DMS79 (cell line): ENCODE measurements around the gene CCDC8.
"Not testable (repeated sequence)": the region's sequence is repeated elsewhere in the genome, so short reads cannot be mapped to it uniquely, and the experiment has no call there.

Experiments
- DNase-seq: peaks from one replicate; lab custom pipeline; 2025; lab: John Stamatoyannopoulos, UW

CCDC8 gene

DNA sequence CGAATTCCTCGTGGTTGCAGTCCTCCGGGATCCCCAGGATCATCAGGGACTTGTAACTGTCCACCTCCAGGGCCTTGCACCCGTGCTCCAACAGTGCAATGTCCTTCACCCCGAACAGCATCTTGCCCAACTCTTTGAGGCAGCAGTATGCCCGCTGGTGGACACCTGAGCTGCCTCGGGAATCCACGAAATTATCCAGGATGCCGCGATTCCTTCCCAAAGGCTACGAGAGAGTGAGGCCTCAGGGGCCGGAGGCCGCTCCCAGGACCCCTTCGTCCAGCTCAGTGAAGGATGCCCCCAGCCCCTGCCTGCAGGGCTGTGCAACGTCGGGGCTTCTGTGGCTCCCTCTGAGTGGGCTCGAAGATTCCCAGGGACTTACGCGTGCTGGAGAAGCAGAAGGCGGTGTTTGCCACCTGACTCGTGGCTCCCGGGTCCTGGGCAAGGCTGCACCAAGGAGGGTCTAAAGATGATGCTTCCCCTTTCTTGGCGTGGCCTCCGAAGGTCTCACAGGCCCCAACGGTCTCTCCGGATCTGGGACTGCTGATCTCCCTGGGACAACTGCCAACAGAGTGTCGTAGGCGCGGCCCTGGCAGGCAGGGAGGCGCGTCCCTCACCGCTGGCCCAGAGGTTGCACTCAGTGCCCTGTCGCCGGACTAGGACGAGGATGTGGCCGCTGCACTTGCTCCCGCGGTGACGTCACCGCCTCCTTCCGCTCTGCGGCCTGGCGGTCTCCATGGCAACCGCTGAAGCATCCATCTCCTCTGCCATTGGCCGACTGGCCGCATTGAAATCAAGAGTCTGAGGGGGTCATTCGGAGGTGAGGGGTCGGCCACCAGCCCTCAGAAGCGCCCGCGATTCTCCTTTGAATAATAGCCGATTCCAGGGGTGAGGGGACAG lies 15.1 kb upstream of the CCDC8 start, which contains the start of gene PNMA8C:
PNMA8C (minus strand) TSS at position 698 of the 897 bp plus-strand sequence; CDS start at position 121, 577 bp downstream.
- DNase-seq = peak; percentile 35

DNA sequence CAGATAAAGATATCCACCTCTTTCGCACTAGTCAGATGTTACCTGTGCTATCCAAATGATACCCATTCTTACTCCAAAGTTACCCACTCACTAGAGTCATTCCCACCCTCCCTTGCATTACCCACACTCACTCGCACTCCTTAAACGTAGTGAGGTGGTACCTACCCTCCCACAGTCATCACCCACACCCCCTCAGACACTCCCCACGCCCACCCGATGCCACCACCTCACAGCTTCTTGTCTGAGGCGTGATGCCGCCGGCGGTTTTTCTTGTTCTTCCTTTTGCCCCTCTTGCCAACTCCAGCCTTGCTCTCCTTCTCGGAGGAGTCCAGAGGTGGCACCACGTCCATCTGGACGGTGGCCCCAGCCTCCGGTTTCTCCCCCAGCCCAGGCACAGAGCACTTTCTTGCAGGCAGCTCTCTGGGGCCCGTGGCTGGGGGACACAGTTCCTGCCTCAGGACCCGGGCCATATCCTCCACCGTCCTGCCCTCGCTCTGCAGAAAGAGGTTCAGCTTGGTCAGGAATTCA lies 14.2 kb upstream of the CCDC8 start:
- DNase-seq = no peak

DNA sequence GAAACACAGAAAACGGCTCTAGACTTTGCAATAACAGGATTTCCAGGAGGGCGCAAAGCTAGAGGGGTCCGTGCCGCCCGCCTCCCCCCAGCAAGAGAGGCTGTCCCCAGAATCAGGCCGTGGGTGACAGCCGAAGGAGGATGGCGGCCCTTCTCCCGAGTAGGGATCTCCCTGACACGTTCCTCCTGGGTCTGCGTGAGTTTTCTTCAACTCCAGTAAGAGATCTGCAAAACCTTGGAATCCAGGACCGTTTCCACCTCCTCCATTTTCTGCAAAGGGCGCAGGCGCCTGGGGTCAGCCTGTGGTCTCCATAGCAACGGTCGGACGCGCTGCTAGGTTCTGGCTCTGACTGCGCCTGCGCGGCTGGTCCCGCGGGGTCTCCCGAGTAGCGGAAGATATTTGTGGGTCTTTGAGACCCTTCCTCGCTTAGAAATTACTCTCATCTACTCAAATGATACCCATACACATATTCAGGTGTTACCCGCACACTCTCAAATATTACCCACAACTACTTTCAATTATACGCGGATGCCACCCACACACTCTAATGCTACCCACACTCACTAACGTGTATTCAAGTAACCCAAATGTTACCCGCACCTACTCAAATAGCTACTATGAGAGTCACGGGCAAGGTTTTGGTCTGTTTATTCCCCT lies 13.3 kb upstream of the CCDC8 start:
- DNase-seq = peak; percentile 67

DNA sequence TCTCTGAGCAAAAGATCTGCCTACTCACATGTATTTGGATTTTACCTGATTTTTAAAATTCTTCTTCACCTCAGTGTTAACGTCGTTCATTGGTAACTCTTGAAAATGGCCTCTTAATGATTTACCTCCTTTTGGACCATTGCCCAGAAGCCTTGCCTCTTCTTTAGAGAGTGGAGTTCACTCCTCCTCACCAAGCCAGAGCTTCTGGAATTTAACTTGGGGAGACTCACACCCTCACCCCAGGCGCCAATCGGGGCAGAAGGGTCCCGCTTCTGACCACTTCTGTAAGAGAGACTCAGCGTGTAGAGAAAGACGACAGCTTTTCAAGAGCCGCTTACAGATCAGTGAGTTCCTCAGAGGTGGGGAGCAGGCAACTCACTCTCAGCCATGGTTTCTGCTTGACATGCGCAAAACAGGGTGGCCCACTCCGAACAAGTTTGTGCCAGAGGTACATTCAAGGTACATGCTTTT lies 12.7 kb upstream of the CCDC8 start:
- DNase-seq = peak; percentile 63

DNA sequence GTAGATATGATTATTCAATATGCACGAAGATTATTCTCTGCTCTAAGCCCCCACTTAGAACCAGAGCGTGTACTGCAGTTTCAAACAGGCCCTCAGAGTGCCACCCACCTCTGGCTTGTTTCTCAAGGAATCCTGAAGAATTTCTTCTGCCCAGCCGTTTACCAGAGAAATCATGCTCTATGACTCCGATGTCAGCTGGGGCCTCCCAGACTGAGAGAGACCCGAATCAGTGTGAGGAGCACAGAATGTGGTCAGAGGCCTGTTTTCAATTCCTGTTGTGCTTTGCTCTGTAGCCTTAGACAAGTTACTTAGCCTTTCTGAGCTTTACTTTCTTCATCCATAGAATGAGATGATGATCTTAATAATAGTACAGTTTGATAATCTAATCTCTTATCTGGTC lies 9.8 kb upstream of the CCDC8 start:
- DNase-seq = no peak

DNA sequence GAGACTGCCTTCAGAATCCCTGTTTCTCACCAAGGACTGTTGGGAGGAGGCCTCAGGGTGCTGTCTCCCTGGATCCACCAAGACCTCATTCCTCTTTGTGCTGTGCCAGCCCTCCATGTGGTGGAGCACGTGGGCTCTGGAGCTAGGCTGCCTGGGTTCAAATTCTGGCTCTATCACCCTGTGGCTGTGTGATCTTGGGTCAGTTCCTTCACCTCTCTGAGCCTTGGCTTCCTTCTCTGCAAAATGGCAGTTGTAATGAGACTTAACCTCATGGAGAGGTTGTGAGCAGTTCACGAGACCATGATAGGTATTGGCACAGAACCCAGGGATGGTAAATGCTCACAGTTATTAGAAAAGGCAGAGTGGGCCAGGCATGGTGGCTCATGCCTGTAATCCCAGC lies 9.0 kb upstream of the CCDC8 start:
- DNase-seq = no peak

DNA sequence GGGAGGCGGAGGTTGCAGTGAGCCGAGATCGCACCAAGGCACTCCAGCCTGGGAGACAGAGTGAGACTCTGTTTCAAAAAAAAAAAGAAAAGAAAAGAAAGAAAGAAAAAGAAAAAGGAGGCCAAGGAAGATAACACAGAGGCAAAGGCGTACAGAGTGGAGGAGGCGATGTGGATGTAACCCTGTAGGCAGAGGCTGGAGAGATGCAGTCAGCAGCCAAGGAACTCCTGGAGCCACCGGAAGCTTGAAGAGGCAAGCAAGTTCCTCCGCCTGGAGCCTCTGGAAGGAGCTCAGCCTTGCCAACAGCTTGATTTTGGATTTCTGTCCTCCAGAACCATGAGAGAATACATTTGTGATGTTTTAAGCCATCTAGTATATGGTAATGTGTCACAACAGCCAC lies 6.7 kb upstream of the CCDC8 start:
- DNase-seq = no peak

DNA sequence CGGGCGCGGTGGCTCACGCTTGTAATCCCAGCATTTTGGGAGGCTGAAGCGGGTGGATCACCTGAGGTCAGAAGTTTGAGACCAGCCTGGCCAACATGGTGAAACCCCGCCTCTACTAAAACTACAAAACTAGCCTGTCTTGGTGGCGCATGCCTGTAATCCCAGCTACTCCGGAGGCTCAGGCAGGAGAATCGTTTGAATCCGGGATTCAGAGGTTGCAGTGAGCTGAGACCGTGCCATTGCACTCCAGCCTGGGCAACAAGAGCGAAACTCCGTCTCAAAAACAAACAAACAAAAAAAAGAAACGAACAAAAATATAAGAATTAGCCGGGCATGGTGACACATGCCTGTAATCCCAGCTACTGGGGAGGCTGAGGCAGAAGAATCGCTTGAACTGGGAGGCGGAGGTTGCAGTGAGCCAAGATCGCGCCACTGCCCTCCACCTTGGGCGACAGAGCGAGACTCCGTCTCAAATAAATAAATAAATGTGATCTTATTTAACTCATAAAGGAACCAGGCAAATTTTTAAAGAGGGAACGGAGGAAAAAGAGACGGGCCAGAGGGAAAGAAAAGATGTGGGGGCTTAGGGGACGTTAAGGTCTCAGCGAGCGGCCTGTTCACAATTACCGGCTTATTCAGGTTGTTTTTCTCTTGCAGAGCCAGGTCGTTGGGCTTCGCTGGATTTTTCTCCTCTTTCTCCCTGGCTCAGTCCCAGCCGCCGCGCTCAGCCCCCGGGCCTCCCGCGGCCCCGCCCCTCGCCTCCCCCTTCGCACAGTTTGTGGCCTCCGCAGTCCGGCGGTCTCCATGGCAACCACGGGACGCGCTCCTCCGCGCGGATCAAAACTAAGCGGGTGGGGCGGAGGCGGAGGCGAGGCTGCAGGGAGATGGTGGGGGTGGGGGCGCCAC lies 2.7 kb upstream of the CCDC8 start:
- peak; percentile 74 for DNase-seq

DNA sequence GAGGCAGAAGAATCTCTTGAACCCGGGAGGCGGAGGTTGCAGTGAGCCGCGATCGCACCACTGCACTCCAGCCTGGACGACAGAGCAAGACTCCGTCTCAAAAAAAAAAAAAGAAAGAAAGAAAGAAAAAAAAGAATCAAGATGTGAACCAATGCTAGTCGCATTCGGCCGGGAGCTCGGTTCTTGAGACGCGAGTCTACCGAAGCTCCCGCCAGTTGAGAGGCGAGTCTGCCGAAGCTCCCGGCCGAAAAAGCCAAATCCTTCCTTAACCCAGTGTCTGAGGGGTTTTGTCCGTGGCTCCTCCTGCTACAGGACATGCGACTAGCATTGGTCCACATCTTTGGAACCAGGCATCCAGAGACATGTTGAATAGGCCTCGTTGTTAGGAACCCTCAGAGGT lies 1.5 kb upstream of the CCDC8 start:
- not testable (repeated sequence) for DNase-seq

DNA sequence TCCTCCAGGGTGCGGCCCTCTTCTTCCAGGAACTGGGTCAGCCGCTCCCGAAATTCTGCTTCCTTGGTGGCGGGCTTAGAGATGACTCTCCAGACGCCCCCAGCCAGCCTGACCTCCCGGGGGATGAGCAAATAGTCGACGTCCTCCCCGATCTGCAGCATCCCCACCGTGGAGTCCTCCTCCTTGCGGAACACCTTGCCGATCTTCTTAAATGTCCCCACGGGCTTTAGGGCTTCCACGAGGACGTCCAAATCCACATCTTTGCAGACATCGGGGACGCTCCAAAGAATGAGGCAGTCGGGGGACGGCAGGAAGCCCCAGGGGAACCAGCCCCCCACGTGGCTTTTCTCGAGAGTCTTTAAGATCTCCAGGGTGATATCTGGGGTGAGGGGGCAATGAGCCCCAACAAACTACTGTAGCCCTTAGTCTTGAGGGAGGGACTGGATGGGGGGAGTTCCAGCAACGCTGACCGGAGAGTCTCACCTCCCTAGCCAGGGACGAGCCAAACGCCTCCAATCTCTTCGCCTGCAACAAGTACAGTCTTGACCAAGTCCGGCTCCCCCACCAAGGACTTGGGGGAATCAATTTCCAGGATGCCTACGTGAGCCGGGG lies 608 bp downstream of the CCDC8 start:
- no peak for DNase-seq

DNA sequence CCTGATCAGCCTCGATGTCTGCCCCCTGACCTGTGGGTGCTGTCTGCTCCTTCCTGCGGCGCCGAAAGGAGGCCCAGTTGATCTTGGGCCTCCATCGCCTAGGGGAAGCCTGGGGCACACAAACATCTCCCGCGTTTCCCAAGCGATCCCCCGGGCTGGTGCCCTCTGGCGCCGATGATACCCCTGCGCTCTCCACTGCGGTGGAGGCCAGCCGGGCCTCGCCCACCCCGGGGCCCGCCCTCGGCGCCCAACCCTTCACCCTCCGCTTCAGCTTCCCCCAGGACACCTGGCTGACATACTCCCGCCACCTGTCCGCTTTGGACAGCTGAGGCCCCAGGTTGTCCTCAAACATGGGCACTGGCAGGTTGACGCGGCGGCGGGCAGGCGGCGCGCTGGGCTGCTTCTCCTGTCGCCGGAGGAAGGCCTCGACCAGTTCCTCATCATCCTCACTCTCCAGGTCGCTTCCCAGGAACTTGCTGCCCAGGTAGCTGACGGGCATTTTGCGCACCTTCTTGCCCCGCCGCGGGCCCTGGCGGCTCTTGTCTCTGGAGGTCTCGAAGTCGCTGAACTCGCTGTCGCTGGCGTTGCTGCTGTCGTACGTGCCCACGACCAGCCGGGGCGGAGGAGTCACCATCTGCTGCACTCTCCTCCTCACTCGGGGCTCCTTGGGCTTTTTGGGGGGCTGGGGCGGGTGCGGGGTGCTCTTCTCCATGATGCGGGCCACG lies 1.3 kb downstream of the CCDC8 start:
- DNase-seq = no peak

DNA sequence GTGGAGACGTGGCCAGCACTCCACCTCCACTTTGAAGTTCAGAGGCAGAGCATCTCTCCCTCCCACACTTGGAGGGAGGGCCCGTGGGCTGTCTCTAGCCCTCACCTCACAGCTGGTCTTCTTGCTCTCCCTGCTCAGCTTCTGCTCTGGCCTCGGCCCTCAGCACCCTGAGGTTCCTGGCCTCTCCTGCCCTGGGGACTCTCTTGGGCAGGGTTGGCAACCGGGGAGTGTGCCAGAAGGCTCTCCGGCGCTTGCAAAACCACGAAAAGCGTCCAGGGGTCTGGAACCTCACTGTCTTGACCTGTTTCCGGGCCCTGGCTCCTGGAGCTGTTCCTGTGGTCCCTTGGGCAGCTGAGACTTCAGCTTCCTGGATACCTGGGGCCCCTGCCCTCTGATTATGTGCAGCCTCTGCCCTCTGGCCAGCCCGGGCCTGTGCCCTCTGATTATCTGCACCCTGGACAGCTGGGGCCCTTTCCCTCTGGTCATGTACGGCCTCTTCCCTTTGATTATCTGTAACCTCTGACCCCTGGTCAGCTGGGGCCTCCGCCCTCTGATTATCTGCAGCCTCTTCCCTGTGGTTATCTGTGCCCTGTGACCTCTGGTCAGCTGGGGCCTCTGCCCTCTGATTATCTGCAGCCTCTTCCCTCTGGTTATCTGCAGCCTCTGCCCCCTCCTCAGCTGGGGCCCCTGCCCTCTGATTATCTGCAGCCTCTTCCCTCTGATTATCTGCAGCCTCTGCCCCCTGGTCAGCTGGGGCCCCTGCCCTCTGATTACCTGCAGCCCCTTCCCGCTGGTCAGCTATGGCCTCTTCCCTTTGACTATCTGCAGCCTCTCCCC lies 2.1 kb downstream of the CCDC8 start:
- no peak for DNase-seq

DNA sequence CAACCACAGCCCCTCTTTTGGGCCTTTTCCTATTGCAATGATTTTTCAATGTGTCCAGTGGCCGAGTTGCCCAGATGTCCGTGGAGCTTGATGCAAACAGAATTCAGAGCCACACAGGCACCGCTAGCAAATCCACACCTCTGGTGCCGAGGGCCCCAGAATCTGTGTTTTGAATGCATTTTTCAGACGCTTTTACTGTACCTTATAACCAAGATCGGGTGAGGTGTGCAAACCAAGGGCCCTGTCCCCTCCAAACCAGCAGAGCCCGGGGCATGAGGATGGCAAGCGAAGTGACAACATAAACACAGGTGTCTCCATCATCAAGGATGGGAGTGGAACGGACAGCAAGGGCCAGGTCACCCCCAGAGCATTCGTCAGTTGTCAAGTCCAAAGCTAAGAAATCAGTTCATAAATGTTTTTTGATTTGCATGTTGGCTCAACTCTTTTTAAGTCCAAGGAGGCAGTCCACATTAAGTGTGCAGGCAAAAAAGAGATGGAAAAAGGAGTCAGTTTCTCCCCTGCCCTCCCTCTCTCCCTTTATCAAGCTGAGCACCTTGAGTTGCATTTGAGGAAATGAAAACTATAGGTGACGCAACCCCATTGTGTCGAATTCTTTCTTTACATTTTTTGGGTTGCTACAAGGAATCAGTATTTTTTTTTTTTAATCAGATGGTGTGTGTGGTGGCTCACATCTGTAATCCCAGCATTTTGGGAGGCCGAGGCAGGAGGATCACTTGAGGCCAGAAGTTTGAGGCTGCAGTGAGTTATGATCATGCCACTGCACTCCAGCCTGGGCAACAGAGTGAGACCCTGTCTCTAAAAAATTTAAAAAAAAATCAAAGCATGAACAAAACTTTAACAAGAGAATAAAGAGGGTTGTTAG lies 2.9 kb downstream of the CCDC8 start:
- no peak for DNase-seq

DNA sequence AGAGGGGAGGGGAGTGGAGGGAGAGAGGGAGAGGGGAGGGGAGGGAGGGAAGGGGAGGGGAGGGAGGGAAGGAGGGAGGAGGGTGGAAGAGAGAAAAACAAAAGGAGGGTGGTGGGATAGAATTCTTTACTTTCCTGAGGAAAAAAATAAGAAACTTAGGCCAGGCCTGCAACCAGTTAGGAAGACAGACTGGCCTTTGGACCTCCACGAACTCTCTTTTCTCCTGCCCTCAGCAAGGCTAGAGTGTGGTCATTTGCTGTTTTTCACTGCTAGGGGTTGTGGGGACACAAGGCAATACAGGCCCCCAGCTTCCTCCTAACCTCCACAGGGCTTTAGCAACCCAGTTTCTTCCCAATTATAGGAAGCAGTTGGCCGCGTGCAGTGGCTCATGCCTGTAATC lies 4.2 kb downstream of the CCDC8 start:
- no peak for DNase-seq

DNA sequence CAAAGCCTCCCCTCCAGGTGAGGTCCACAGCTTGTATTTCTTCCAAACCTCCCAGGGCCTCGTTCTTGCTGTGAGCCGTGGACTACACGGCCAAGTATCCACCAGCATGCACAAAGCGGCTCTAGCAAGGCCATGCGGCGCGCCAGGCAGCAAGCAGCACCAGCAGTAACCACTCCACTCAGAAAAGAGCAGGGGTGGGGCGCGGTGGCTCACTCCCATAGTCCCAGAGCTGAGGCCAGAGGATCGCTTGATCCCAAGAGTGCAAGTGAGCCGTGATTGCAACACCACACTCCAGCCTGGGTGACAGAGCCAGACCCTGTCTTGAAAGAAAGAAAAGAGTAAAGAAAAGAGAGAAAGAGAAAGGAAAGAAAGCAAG lies 4.7 kb downstream of the CCDC8 start:
- no peak for DNase-seq

DNA sequence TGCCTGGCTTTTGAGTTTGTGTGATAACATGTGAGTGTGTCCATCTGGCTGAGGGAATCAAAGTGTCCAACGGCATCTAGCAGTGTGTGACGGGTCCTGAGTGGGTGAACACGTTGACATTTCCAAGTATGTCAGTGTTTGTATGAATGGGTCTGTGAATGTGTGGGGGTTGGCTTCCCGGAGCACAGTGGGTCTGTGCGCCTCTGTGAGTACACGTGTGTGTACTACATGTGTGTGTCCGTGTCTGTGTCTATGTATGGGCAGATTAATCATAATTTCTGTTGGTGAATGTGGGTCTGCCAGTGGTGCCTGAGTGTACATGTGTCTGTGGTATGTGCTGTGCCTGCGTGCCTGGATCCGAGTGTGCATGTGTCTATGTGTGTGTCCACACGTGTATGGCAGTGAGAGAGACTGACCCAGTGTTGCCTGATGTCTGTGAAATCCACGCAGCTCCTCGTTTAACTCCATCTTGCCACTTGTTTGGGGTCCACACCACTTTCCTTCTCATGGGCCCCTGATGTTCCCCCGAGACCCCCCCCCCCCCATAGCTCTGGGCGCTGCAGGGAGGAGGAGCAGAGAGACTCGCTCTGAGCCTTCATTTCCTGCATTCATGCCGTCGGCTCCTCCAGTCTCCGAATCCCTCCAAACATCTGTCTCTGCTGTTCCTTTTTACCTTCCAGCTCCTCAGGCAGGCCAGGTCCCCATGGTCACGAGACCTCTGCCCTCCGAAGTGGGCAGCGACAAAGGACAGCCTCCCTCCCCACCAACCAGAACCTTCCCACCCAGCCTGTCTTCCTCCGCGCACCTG lies 5.3 kb downstream of the CCDC8 start:
- no peak for DNase-seq

DNA sequence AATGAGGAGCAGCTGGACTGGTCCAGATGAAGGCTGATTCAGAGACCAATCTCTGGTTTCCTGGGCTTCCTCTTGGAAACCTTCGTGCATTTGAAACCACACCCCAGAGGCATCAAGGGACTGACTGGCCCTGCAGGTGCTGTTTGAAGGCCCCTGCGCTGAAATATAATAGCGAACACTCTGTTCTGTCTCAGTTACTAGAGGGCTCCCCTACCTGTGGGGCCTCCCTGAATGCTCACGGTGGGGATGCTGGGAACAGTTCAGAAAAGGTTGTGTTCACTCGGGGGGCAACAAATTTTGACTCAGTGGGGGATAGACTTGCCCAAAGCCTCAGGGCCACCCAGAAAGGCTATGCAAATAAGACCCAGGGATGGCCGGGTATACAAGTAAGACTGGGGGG lies 6.4 kb downstream of the CCDC8 start:
- DNase-seq = no peak
